Esophagus muscularis mucosa (tissue), 4 donors: Measurements from ENCODE around the gene ZKSCAN7.

Source experiments
- CTCF ChIP-seq, 3 experiments: fragments of 200-600 bp in 2 of 3; fragments of 450-650 bp in 1 of 3; sonication (generic) in 2 of 3; IDR thresholded peaks; one replicate each; pipeline ENCODE4 v1.5.1; 2017 to 2019; ENCODE audit warnings: antibody characterized with exemption in 3 of 3, mild to moderate bottlenecking in 2 of 3, moderate library complexity in 1 of 3
- EP300 ChIP-seq: sonication (generic); formaldehyde crosslinking; IDR thresholded peaks from one replicate; pipeline ENCODE4 v1.6.1; 2017; ENCODE audit warnings: antibody characterized with exemption
- POLR2A ChIP-seq: fragments of 450-650 bp; IDR thresholded peaks from one replicate; pipeline ENCODE4 v1.6.1; 2017; ENCODE audit warnings: antibody characterized with exemption, moderate library complexity, mild to moderate bottlenecking, low read depth
- POLR2AphosphoS5 ChIP-seq, 2 donors: sonication (generic); formaldehyde crosslinking; IDR thresholded peaks; one replicate each; pipeline ENCODE4 v1.6.1; 2017; ENCODE audit warnings: antibody characterized with exemption in 2 of 2

- no peak for TF ChIP-seq POLR2A
- TF ChIP-seq CTCF (IDR thresholded peaks at IDR 0.05): no peak
- no peak for TF ChIP-seq POLR2AphosphoS5 (IDR thresholded peaks at IDR 0.05)
- TF ChIP-seq EP300: no peak
Measured at GRCh38 chr3:44601749-44602148, 46.8 kb downstream of the ZKSCAN7 start.
